Trophoblast cell (in vitro differentiated cells and primary cell): ENCODE results near the gene CRYZL1. TPM values are rescaled to one million over a fixed set of nuclear protein-coding genes. Genes with fewer than 3 reads are reported as not detected.
A peak's percentile ranks its signal among the peaks of the same experiment; 100 is the strongest.

Experiments used
- DNase-seq, 2 donors: peaks; one replicate each; pipeline ENCODE4 v3.0.0-alpha.2; 2016
- H2AFZ ChIP-seq: 2 replicates; pipeline ENCODE4 v1.6.1; 2013; ENCODE audit warnings: low read length, moderate library complexity, mild to moderate bottlenecking; ENCODE audit not compliant: insufficient read depth, poor library complexity
- H2AK5ac ChIP-seq: 2 replicates; pipeline ENCODE4 v1.6.1; 2013; ENCODE audit warnings: mild to moderate bottlenecking, low read length
- H2BK120ac ChIP-seq: 2 replicates; pipeline ENCODE4 v1.6.1; 2013; ENCODE audit warnings: low read length, mild to moderate bottlenecking, moderate library complexity; ENCODE audit not compliant: insufficient read depth, poor library complexity
- H2BK12ac ChIP-seq: 2 replicates; pipeline ENCODE4 v1.6.1; 2013; ENCODE audit warnings: mild to moderate bottlenecking, low read length, moderate library complexity
- H2BK5ac ChIP-seq: 2 replicates; pipeline ENCODE4 v1.6.1; 2013; ENCODE audit warnings: low read length, low read depth, moderate library complexity, mild to moderate bottlenecking; ENCODE audit not compliant: poor library complexity
- H3K14ac ChIP-seq: 2 replicates; pipeline ENCODE4 v1.6.1; 2013; ENCODE audit warnings: mild to moderate bottlenecking, low read length
- H3K18ac ChIP-seq: 2 replicates; pipeline ENCODE4 v1.6.1; 2013; ENCODE audit warnings: mild to moderate bottlenecking, low read length
- H3K23ac ChIP-seq: 2 replicates; pipeline ENCODE4 v1.6.1; 2013; ENCODE audit warnings: low read length
- H3K27ac ChIP-seq: 2 replicates; pipeline ENCODE4 v1.5.1; 2013; ENCODE audit warnings: low read depth, mild to moderate bottlenecking, inconsistent platforms, low read length, moderate library complexity
- H3K27me3 ChIP-seq: 2 replicates; pipeline ENCODE4 v1.6.1; 2013; ENCODE audit warnings: inconsistent platforms, mild to moderate bottlenecking, low read length, moderate library complexity; ENCODE audit not compliant: insufficient read depth
- H3K36me3 ChIP-seq, 2 experiments: 1 replicate in 1 of 2; 2 replicates in 1 of 2; pipeline ENCODE4 v1.6.1; 2013; ENCODE audit warnings: low read length in 2 of 2, mild to moderate bottlenecking in 2 of 2, moderate library complexity in 1 of 2; ENCODE audit not compliant: insufficient read depth in 2 of 2, control insufficient read depth in 1 of 2
- H3K4ac ChIP-seq: 2 replicates; pipeline ENCODE4 v1.6.1; 2013; ENCODE audit warnings: low read depth, mild to moderate bottlenecking, low read length, moderate library complexity
- H3K4me1 ChIP-seq, 2 experiments: 1 replicate in 1 of 2; 2 replicates in 1 of 2; pipeline ENCODE4 v1.6.1; 2013; ENCODE audit warnings: low read length in 2 of 2, mild to moderate bottlenecking in 2 of 2, moderate library complexity in 1 of 2; ENCODE audit not compliant: insufficient read depth in 2 of 2, control insufficient read depth in 1 of 2
- H3K4me2 ChIP-seq: 2 replicates; pipeline ENCODE4 v1.6.1; 2013; ENCODE audit warnings: inconsistent platforms, mild to moderate bottlenecking, low read length, moderate library complexity
- H3K4me3 ChIP-seq: 2 replicates; pipeline ENCODE4 v1.5.1; 2013; ENCODE audit warnings: mild to moderate bottlenecking, low read depth, low read length, inconsistent platforms
- H3K79me1 ChIP-seq: one replicate; pipeline ENCODE4 v1.6.1; 2013; ENCODE audit warnings: low read length
- H3K79me2 ChIP-seq: 2 replicates; pipeline ENCODE4 v1.6.1; 2013; ENCODE audit warnings: low read length, mild to moderate bottlenecking; ENCODE audit not compliant: control insufficient read depth, insufficient read depth, poor library complexity
- H3K9ac ChIP-seq: 2 replicates; pipeline ENCODE4 v1.6.1; 2013; ENCODE audit warnings: mild to moderate bottlenecking, low read length
- H3K9me3 ChIP-seq: 2 replicates; pipeline ENCODE4 v1.6.1; 2013; ENCODE audit warnings: low read depth, mild to moderate bottlenecking, control low read depth, inconsistent platforms, low read length; ENCODE audit not compliant: insufficient read depth
- H4K12ac ChIP-seq: 2 replicates; pipeline ENCODE4 v1.6.1; 2013; ENCODE audit warnings: low read depth, mild to moderate bottlenecking, low read length, moderate library complexity
- H4K8ac ChIP-seq: 2 replicates; pipeline ENCODE4 v1.6.1; 2013; ENCODE audit warnings: low read depth, mild to moderate bottlenecking, low read length, moderate library complexity
- H4K91ac ChIP-seq: one replicate; pipeline ENCODE4 v1.6.1; 2013; ENCODE audit warnings: low read depth, mild to moderate bottlenecking, low read length, moderate library complexity
- WGBS: extraction: QIAGEN DNeasy Blood & Tissue Kit; methylation state at CpG from one replicate; pipeline ENCODE4 v1.1.7; 2013; ENCODE audit warnings: missing lambda C conversion rate; ENCODE audit not compliant: insufficient read length, insufficient coverage; ENCODE audit errors: extremely low coverage; 5-methylcytosine and 5-hydroxymethylcytosine counted together
- polyA plus RNA-seq: library from polyadenylated mRNA; stranded (reverse); fragments of 200-250 nt; gene quantifications from 2 replicates; pipeline ENCODE4 v1.2.3, GENCODE V29; 2013

CRYZL1 gene
- polyA plus RNA-seq, result 20.4 and 21.1 TPM in 2 replicates

- Histone ChIP-seq H3K18ac (peak within 1 kb of the TSS; percentile 92), H3K4me2 (peak within 1 kb of the TSS; percentile 78), H3K4ac (peak within 1 kb of the TSS; percentile 80), H3K79me1 (peaks cover 14% of the 10 kb centered on the region), H2BK12ac (no peak within 1 kb of the TSS), H3K4me3 (peak within 1 kb of the TSS; percentile 99), H3K36me3 (no peaks in the 10 kb centered on the region), H3K79me2 (peaks cover 16% of the 10 kb centered on the region), H2BK120ac (peak within 1 kb of the TSS; percentile 62), H2BK5ac (peak within 1 kb of the TSS; percentile 73), H3K9me3 (no peaks in the 10 kb centered on the region), H3K14ac (peak within 1 kb of the TSS; percentile 93), H2AFZ (peak within 1 kb of the TSS; percentile 59), H4K8ac (peak within 1 kb of the TSS; percentile 70), H4K91ac (peak within 1 kb of the TSS; percentile 91), H4K12ac (peak within 1 kb of the TSS; percentile 91), H3K23ac (no peak within 1 kb of the TSS), H3K27me3 (no peaks in the 10 kb centered on the region), H3K27ac (peak within 1 kb of the TSS; percentile 75), H2AK5ac (no peak within 1 kb of the TSS), H3K4me1 (peaks cover 3 to 5% of the 10 kb centered on the region in 2 experiments), H3K9ac (peak within 1 kb of the TSS; percentile 98)
- no CpG with 5 or more reads among the region's 38 CpGs for WGBS
- DNase-seq, result peak; percentile 100
These were observed at the start of gene CRYZL1 for GRCh38 chr21:33641352-33642026. CRYZL1 (minus strand) TSS chr21:33641741; CDS start chr21:33631551, 10,190 bp downstream.

- Histone ChIP-seq H3K9me3 (no peaks in the 10 kb centered on the region), H3K79me1 (no peaks in the 10 kb centered on the region), H3K27ac (no peak overlapping the region), H3K9ac (no peak overlapping the region), H3K79me2 (peaks cover 10% of the 10 kb centered on the region), H3K4ac (peak overlapping the region; percentile 75), H4K8ac (no peak overlapping the region), H4K12ac (no peak overlapping the region), H2AFZ (no peak overlapping the region), H3K4me3 (no peak overlapping the region), H4K91ac (no peak overlapping the region), H3K14ac (no peak overlapping the region), H3K4me1 (peaks cover 2 to 10% of the 10 kb centered on the region in 2 experiments), H3K27me3 (no peaks in the 10 kb centered on the region), H2BK120ac (no peak overlapping the region), H3K23ac (no peak overlapping the region), H2BK12ac (peak overlapping the region; percentile 64), H3K18ac (peak overlapping the region; percentile 45), H3K4me2 (no peak overlapping the region), H2AK5ac (no peak overlapping the region), H3K36me3 (peaks cover 0 to 3% of the 10 kb centered on the region in 2 experiments), H2BK5ac (no peak overlapping the region)
- WGBS, result no CpG with 5 or more reads among the region's 5 CpGs
- DNase-seq, result no peak
These were observed 49.3 kb upstream of the CRYZL1 start for GRCh38 chr21:33690874-33691273.

GRCh38 chr21:33688353-33688752, 46.8 kb upstream of the CRYZL1 start:
- Histone ChIP-seq H2BK120ac (no peak overlapping the region), H3K14ac (no peak overlapping the region)

GRCh38 chr21:33687634-33688033, 46.1 kb upstream of the CRYZL1 start:
- H2BK120ac ChIP-seq, result no peak overlapping the region
- no peak for DNase-seq
- no CpG with 5 or more reads among the region's 3 CpGs for WGBS
- no peak overlapping the region for H3K18ac ChIP-seq
- no peak overlapping the region for H2BK12ac ChIP-seq
- H3K14ac ChIP-seq, result no peak overlapping the region
- no peak overlapping the region for H2BK5ac ChIP-seq
- no peak overlapping the region for H3K4me2 ChIP-seq
- no peaks in the 10 kb centered on the region for H3K9me3 ChIP-seq
- H4K8ac ChIP-seq, result no peak overlapping the region
- H4K12ac ChIP-seq, result no peak overlapping the region
- no peak overlapping the region for H4K91ac ChIP-seq
- H3K4ac ChIP-seq, result no peak overlapping the region
- peaks cover under 1% of the 10 kb centered on the region for H3K79me1 ChIP-seq
- no peak overlapping the region for H3K23ac ChIP-seq
- no peak overlapping the region for H2AK5ac ChIP-seq
- no peaks in the 10 kb centered on the region for H3K36me3 ChIP-seq
- H3K9ac ChIP-seq, result no peak overlapping the region
- H3K27ac ChIP-seq, result no peak overlapping the region
- H3K4me3 ChIP-seq, result no peak overlapping the region
- peaks cover 2 to 11% of the 10 kb centered on the region in 2 experiments for H3K4me1 ChIP-seq
- H2AFZ ChIP-seq, result no peak overlapping the region
- peaks cover 8% of the 10 kb centered on the region for H3K79me2 ChIP-seq
- H3K27me3 ChIP-seq, result no peaks in the 10 kb centered on the region

More at GRCh38 chr21:33688353-33688752, 46.8 kb upstream of the CRYZL1 start:
- no peak for DNase-seq
- no peaks in the 10 kb centered on the region for H3K36me3 ChIP-seq
- H2BK5ac ChIP-seq, result no peak overlapping the region
- no peaks in the 10 kb centered on the region for H3K27me3 ChIP-seq
- H3K79me1 ChIP-seq, result no peaks in the 10 kb centered on the region
- no peak overlapping the region for H4K12ac ChIP-seq
- H4K8ac ChIP-seq, result no peak overlapping the region
- H3K23ac ChIP-seq, result no peak overlapping the region
- WGBS, result no CpG with 5 or more reads among the region's 1 CpG
- H3K4me2 ChIP-seq, result no peak overlapping the region
- no peak overlapping the region for H3K27ac ChIP-seq
- peaks cover 2 to 10% of the 10 kb centered on the region in 2 experiments for H3K4me1 ChIP-seq
- H3K79me2 ChIP-seq, result peaks cover 10% of the 10 kb centered on the region
- H2BK12ac ChIP-seq, result no peak overlapping the region
- no peak overlapping the region for H4K91ac ChIP-seq
- no peak overlapping the region for H3K4me3 ChIP-seq
- no peak overlapping the region for H3K18ac ChIP-seq
- H3K9ac ChIP-seq, result no peak overlapping the region
- H3K9me3 ChIP-seq, result no peaks in the 10 kb centered on the region
- no peak overlapping the region for H2AFZ ChIP-seq
- peak overlapping the region; percentile 91 for H3K4ac ChIP-seq
- H2AK5ac ChIP-seq, result no peak overlapping the region
